SU-DHL-6 (cell line): Measurements from ENCODE around the gene PDCD4.
A peak's percentile ranks its signal among the peaks of the same experiment; 100 is the strongest.

Experiments
- H2AFZ ChIP-seq: fragments of 200-600 bp; sonication (generic); 2 replicates; pipeline ENCODE4 v1.6.1; 2014; ENCODE audit warnings: low read depth, mild to moderate bottlenecking, moderate library complexity, mixed read lengths, antibody characterized with exemption, low read length; ENCODE audit not compliant: severe bottlenecking
- H3F3A ChIP-seq: fragments of 200-600 bp; shearing (Covaris generic); 2 replicates; pipeline ENCODE4 v1.6.0; 2016; ENCODE audit warnings: antibody characterized with exemption, mild to moderate bottlenecking; ENCODE audit not compliant: insufficient read depth
- H3K27ac ChIP-seq: fragments of 200-600 bp; sonication (generic); 2 replicates; pipeline ENCODE4 v1.5.1; 2016; ENCODE audit warnings: low read depth, mild to moderate bottlenecking, low read length, moderate library complexity, mixed read lengths
- H3K27me3 ChIP-seq: fragments of 200-600 bp; sonication (generic), shearing (Covaris generic); 2 replicates; pipeline ENCODE4 v1.6.0; 2014; ENCODE audit warnings: mild to moderate bottlenecking, low read length
- H3K36me3 ChIP-seq: fragments of 200-600 bp; sonication (generic); 2 replicates; pipeline ENCODE4 v1.6.1; 2014; ENCODE audit warnings: mild to moderate bottlenecking, low read length, mixed read lengths
- H3K4me2 ChIP-seq: fragments of 300-600, 200-600 bp; shearing (Covaris generic), sonication (generic); 2 replicates; pipeline ENCODE4 v1.6.0; 2014; ENCODE audit warnings: low read length, low read depth, mild to moderate bottlenecking; ENCODE audit not compliant: poor library complexity, severe bottlenecking
- H3K4me3 ChIP-seq: fragments of 200-600 bp; sonication (generic); 2 replicates; pipeline ENCODE4 v1.5.1; 2014; ENCODE audit warnings: antibody characterized with exemption, low read length, mild to moderate bottlenecking, mixed read lengths; ENCODE audit not compliant: insufficient read depth, poor library complexity, severe bottlenecking
- H3K79me2 ChIP-seq: fragments of 200-600 bp; sonication (generic); 2 replicates; pipeline ENCODE4 v1.6.1; 2014; ENCODE audit warnings: mild to moderate bottlenecking, low read length, moderate library complexity; ENCODE audit not compliant: insufficient read depth
- H3K9ac ChIP-seq: fragments of 200-600 bp; sonication (generic); 2 replicates; pipeline ENCODE4 v1.7.0; 2014; ENCODE audit warnings: mild to moderate bottlenecking, low read length
- H3K9me2 ChIP-seq: fragments of 200-600 bp; sonication (generic); replicated peaks from 2 replicates; pipeline ENCODE4 v1.6.1; 2014; ENCODE audit warnings: low read length; ENCODE audit not compliant: insufficient read depth
- H3K9me3 ChIP-seq: fragments of 200-600 bp; sonication (generic); 2 replicates; pipeline ENCODE4 v1.6.1; 2014; ENCODE audit warnings: low read length, mixed read lengths; ENCODE audit not compliant: insufficient read depth
- H4K20me1 ChIP-seq: fragments of 200-600 bp; sonication (generic); 2 replicates; pipeline ENCODE4 v1.6.1; 2014; ENCODE audit warnings: low read depth, mild to moderate bottlenecking, antibody characterized with exemption, low read length, moderate library complexity, mixed read lengths
- CTCF ChIP-seq: fragments of 200-600 bp; sonication (generic); IDR thresholded peaks from one replicate; pipeline ENCODE4 v1.5.1; 2017; ENCODE audit warnings: antibody characterized with exemption, mild to moderate bottlenecking, low read length, moderate library complexity; ENCODE audit not compliant: insufficient read depth, poor library complexity, severe bottlenecking
- EZH2phosphoT487 ChIP-seq: fragments of 200-600 bp; sonication (generic), shearing (Covaris generic); conservative IDR thresholded peaks from 2 replicates; pipeline ENCODE4 v1.6.1; 2018; ENCODE audit warnings: mild to moderate bottlenecking, antibody characterized with exemption, low read length, moderate library complexity, mixed read lengths

Gene PDCD4

GRCh38 chr10:110859973-110860376 lies 11.8 kb upstream of the PDCD4 start:
- H3K4me2 ChIP-seq = peak overlapping the region; percentile 52
- no peaks in the 10 kb centered on the region for H3K27me3 ChIP-seq
- no peaks in the 10 kb centered on the region for H3K9me2 ChIP-seq
- peak overlapping the region; percentile 49; the same call in 1 of the 2 replicates for H3K9ac ChIP-seq
- H3K27ac ChIP-seq = peak overlapping the region; percentile 89
- no peaks in the 10 kb centered on the region for H3K36me3 ChIP-seq
- no peaks in the 10 kb centered on the region for H4K20me1 ChIP-seq
- H3K9me3 ChIP-seq = no peaks in the 10 kb centered on the region
- H3K79me2 ChIP-seq = no peaks in the 10 kb centered on the region
- no peak overlapping the region for H3K4me3 ChIP-seq
- H3F3A ChIP-seq = peaks cover 42% of the 10 kb centered on the region
- no peak for TF ChIP-seq EZH2phosphoT487
- TF ChIP-seq CTCF = no peak
- no peak overlapping the region for H2AFZ ChIP-seq

- peak overlapping the region; percentile 52 for H3K4me2 ChIP-seq
- no peaks in the 10 kb centered on the region for H3K36me3 ChIP-seq
- H3K9me3 ChIP-seq = no peaks in the 10 kb centered on the region
- peaks cover 49% of the 10 kb centered on the region for H3F3A ChIP-seq
- H3K9ac ChIP-seq = peak overlapping the region; percentile 49
- no peaks in the 10 kb centered on the region for H3K79me2 ChIP-seq
- H3K9me2 ChIP-seq = no peaks in the 10 kb centered on the region
- peak overlapping the region; percentile 10 for H3K4me3 ChIP-seq
- peak overlapping the region; percentile 21 for H2AFZ ChIP-seq
- peak overlapping the region; percentile 89 for H3K27ac ChIP-seq
- no peaks in the 10 kb centered on the region for H4K20me1 ChIP-seq
- H3K27me3 ChIP-seq = no peaks in the 10 kb centered on the region
- TF ChIP-seq EZH2phosphoT487 = no peak
Observed at GRCh38 chr10:110860576-110861241, 11.0 kb upstream of the PDCD4 start.

- Histone ChIP-seq H2AFZ (no peak overlapping the region), H3K4me3 (peak overlapping the region; percentile 10), H3K9me3 (no peaks in the 10 kb centered on the region), H3K27ac (peak overlapping the region; percentile 89), H3K36me3 (no peaks in the 10 kb centered on the region), H3K9ac (peak overlapping the region; percentile 49; the same call in 1 of the 2 replicates), H3K79me2 (no peaks in the 10 kb centered on the region), H3F3A (peaks cover 57% of the 10 kb centered on the region), H3K27me3 (no peaks in the 10 kb centered on the region), H4K20me1 (no peaks in the 10 kb centered on the region), H3K4me2 (peak overlapping the region; percentile 52), H3K9me2 (no peaks in the 10 kb centered on the region)
- no peak for TF ChIP-seq EZH2phosphoT487
- no peak for TF ChIP-seq CTCF
Observed at GRCh38 chr10:110861476-110861875, 10.3 kb upstream of the PDCD4 start.

- no peak overlapping the region for H3K4me2 ChIP-seq
- no peaks in the 10 kb centered on the region for H4K20me1 ChIP-seq
- no peak overlapping the region for H3K9ac ChIP-seq
- H3K9me3 ChIP-seq = no peaks in the 10 kb centered on the region
- TF ChIP-seq CTCF (no peak), EZH2phosphoT487 (no peak)
- no peak overlapping the region for H2AFZ ChIP-seq
- H3K9me2 ChIP-seq = no peaks in the 10 kb centered on the region
- H3K79me2 ChIP-seq = no peaks in the 10 kb centered on the region
- H3K36me3 ChIP-seq = no peaks in the 10 kb centered on the region
- no peak overlapping the region; the same call in 1 of the 2 replicates for H3K27ac ChIP-seq
- H3K4me3 ChIP-seq = no peak overlapping the region
- H3F3A ChIP-seq = peaks cover 62% of the 10 kb centered on the region
- no peaks in the 10 kb centered on the region for H3K27me3 ChIP-seq
Observed at GRCh38 chr10:110861930-110862649, 9.6 kb upstream of the PDCD4 start.
